GM21737 (cell line): Measurements from ENCODE around the gene RPS29.

ENCODE experiments used
- ATAC-seq: cut with Tn5 transposase; IDR thresholded peaks from one replicate; pipeline ENCODE4 v1.9.1; 2021; ENCODE audit warnings: mild to moderate bottlenecking, moderate library complexity; ENCODE audit not compliant: unreplicated experiment

RPS29 gene

DNA sequence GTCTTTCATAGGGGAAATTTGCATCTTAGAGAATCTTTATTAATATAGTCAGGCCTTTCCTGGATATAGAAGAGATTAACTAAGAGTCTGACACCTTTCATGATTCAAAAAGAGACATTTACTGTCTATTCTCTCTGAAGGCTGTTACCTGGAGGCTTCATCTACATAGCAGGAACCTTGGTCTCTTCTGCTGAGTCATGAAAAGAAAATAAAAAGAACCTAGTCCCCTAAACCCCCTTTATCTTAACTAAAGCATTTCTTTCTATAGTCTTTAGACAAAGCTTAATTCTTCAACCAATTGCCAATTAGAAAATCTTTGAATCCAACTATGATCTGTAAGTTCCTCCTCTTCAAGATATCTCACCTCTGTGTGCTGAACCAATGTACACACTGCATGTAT lies 33.1 kb downstream of the RPS29 start:
- ATAC-seq, result no peak

DNA sequence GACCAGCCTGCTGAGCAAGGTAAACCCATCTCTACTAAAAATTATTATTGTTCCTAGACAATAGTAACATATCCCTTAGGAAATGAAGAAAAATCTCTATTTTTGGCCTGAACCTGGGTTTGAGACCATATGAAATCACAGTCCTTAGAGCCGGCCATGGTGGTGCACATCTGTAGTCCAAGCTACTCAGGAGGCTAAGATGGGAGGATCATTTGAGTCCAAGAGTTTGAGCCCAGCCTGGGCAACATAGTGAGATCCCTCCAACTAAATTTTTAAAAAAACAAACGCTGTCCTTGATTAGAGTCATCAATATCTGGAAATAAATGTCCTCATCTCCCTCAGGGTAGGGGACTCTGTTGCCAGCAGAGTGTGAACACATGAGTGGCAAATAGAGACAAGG lies 34.6 kb downstream of the RPS29 start:
- ATAC-seq, result no peak

DNA sequence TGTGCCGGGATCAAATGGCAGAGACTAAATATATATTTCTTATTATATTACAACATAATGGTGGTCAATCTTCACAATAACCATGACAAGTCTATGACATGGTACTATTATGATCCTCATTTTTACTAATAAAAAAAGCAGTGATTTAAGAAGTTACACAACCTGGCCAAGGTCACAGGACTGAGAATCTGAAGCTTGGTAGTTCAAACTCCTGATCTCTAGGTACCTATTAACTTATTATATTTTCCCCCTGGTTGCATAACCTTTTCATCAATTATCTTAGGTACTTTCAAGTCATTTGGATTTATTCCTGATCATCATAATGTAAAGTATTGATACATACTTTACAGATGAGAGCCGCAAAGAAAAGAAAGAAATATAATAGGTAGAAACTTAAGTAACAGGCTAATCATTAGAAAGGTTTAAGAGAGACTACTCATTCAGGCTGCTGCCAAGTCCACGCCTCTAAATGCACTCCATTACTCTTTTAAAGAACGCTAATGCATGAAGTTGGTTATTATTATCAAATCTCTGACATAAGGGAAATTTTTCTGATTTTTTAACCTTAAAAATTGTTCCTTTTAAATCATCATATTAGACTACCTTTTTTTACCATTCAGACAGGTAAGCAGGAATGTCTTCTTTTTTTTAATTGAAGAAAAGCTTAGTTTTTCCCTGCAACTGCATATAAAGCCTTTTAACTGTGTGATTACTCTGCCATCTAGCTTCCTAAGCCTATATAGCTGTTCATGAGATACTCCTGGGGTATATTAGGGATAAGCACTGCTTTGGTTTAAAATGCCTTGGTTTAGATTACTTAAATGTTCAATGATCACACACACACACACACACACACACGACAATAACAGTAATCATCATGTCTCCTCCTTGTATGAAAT lies 35.6 kb downstream of the RPS29 start:
- ATAC-seq, result no peak

GRCh38 chr14:49549881-49550280 lies 36.3 kb downstream of the RPS29 start:
- ATAC-seq, result no peak

DNA sequence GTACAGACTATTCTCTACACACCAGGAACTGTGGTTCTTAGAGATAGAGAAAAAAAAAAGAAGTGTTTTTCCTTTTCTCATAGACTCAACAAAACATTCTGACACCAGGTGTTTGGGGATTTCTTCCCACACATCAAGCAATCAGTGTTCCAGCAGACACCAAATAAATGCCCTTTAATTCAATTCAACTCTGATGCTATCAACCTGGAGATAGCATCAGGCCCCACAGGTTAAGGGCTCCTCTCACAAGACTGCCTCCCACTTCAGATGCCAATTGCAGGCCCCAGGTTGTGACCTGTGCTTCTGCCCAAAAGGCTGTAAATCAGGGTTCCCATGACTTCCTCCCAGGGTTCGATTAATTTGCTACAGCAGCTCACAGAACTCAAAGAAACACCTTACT lies 36.7 kb downstream of the RPS29 start:
- ATAC-seq, result no peak

DNA sequence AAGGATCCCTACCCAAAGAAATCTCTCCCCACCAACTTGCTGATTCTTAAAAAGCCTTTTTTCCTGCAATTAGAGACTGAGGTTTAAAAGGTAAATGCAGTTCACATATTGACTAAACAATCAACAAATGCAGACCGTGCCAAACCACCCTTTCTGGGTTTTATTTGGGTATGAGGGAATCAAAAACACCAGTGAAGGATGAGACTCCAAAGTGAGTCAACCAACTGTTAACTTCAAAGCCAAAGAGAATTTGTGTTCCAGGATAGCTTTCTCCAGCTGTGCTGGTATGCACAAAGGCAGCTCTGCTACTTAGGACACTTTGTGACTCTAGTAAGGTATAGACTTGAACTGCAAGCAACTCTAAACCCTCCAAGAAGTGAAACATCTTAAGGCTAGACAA lies 39.4 kb downstream of the RPS29 start:
- no peak for ATAC-seq

DNA sequence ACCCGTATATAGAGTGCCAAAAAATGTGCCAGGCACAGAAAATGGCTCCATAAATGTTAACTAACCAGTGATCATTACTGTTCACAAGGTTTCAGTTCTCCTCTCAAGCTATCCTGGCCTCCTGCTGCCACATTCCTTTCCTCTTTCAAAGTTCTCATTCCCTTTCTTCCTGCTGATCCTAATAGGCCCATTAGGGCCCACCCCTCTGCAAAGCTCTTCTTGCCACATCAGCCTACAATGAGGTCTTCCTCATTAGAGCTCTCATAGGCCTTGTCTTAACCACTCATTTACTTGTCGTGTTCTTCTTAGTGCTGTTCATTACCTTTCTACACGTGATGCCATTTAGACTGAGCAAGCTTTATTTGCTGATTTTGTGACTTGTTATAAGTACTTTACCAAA lies 40.5 kb downstream of the RPS29 start:
- no peak for ATAC-seq

DNA sequence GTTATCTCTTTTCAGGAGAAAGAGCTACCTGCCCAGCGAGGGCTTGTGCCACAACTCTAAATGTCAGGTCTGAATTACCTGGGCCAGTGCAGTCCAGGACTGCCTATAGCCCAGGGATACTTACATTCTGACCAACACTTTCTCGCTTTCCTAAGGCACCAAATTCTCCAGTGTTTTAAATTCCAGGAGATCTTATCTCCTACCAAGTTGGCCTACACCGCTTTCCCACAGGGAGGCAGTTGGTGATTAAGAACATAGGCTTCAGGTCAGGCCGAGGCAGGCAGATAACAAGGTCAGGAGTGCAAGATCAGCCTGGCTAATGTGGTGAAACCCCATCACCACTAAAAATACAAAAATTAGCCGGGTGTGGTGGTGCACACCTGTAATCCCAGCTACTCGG lies 41.1 kb downstream of the RPS29 start:
- ATAC-seq, result no peak

GRCh38 chr14:49541049-49541448 lies 45.1 kb downstream of the RPS29 start:
- ATAC-seq, result no peak

GRCh38 chr14:49538852-49539251 lies 47.3 kb downstream of the RPS29 start:
- no peak for ATAC-seq
